Measurements from ENCODE around the gene ESRRG.

Gene ESRRG

DNA sequence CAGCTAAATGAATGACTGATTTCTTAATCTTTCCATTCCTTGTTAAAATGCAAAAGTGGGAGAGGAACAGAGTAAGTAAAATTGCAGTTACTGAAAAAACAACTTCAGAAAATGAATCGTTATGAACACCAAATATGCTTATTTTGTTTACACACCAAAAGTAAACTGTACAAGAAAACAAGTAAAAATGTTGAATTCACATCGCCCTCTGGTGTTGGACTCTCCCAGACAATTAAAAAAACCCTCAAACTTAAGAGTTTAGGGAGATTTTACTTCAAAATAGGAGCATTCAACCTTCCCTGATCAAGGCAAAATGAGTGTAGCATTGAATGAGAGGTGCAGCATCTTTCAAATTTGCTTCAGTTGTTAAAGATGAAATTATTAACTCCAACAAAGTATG lies 19.4 kb upstream of the ESRRG start:
- Histone ChIP-seq H3K27me3 (replicated peaks; ENCODE audit: control insufficient read depth, insufficient read depth, low read length, poor library complexity, severe bottlenecking) (no peaks in the 10 kb centered on the region), H3K4me3 (ENCODE audit: insufficient read depth, low read depth, low read length, poor library complexity, severe bottlenecking) (no peak overlapping the region), H3K4me1 (ENCODE audit: control insufficient read depth, insufficient read depth, low read length, poor library complexity, severe bottlenecking) (no peaks in the 10 kb centered on the region), H3K9me3 (ENCODE audit: control insufficient read depth, low read length) (no peaks in the 10 kb centered on the region), H3K36me3 (ENCODE audit: control insufficient read depth, insufficient read depth, low read length) (no peaks in the 10 kb centered on the region), H3K27ac (ENCODE audit: insufficient read depth, low read length, poor library complexity, severe bottlenecking) (no peak overlapping the region)
- no peak for DNase-seq

DNA sequence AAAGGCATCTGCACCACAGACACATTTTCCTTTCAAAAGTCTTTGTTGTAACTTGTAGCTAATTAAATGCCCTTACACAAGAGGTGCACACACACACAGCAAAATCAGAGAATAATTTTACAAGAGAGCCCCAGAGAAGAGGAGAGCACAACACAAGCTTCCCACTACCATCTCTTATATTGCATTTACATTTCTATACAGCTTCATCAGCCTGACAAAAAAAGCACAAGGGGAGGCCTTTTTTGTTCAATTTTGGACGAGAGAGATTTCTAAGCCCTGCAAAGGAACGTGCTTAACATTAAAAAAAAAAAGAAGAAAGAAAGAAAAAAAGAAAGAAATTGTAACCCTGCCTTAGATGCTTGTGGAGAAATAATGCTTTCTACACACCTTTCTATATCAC lies 17.1 kb upstream of the ESRRG start:
- Histone ChIP-seq H3K4me3 (ENCODE audit: insufficient read depth, low read depth, low read length, poor library complexity, severe bottlenecking) (no peak overlapping the region), H3K27me3 (replicated peaks; ENCODE audit: control insufficient read depth, insufficient read depth, low read length, poor library complexity, severe bottlenecking) (no peaks in the 10 kb centered on the region), H3K36me3 (ENCODE audit: control insufficient read depth, insufficient read depth, low read length) (no peaks in the 10 kb centered on the region), H3K27ac (ENCODE audit: insufficient read depth, low read length, poor library complexity, severe bottlenecking) (no peak overlapping the region), H3K4me1 (ENCODE audit: control insufficient read depth, insufficient read depth, low read length, poor library complexity, severe bottlenecking) (no peaks in the 10 kb centered on the region), H3K9me3 (ENCODE audit: control insufficient read depth, low read length) (no peaks in the 10 kb centered on the region)
- DNase-seq: no peak

DNA sequence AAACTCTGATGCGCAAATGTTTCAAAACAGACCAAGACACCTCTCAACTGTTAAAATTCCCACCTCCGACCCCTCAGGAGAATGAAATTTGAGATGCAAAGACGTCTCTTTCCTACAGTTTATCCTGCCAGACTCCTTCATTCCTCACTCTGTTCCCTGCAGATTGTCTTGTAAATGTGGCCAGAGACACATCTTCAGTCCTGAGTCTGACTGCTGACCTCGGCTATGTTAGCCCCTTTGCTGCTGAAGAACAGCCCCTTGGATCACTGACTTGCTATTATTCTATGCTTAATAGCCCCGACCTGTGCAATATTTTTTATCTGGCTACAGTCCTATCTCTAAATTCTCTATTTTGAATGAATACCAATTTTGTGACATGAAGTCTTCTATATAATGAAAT lies 16.6 kb upstream of the ESRRG start:
- Histone ChIP-seq H3K27me3 (replicated peaks; ENCODE audit: control insufficient read depth, insufficient read depth, low read length, poor library complexity, severe bottlenecking) (no peaks in the 10 kb centered on the region), H3K4me3 (ENCODE audit: insufficient read depth, low read depth, low read length, poor library complexity, severe bottlenecking) (no peak overlapping the region), H3K9me3 (ENCODE audit: control insufficient read depth, low read length) (no peaks in the 10 kb centered on the region), H3K4me1 (ENCODE audit: control insufficient read depth, insufficient read depth, low read length, poor library complexity, severe bottlenecking) (no peaks in the 10 kb centered on the region), H3K27ac (ENCODE audit: insufficient read depth, low read length, poor library complexity, severe bottlenecking) (no peak overlapping the region), H3K36me3 (ENCODE audit: control insufficient read depth, insufficient read depth, low read length) (no peaks in the 10 kb centered on the region)
- no peak for DNase-seq

DNA sequence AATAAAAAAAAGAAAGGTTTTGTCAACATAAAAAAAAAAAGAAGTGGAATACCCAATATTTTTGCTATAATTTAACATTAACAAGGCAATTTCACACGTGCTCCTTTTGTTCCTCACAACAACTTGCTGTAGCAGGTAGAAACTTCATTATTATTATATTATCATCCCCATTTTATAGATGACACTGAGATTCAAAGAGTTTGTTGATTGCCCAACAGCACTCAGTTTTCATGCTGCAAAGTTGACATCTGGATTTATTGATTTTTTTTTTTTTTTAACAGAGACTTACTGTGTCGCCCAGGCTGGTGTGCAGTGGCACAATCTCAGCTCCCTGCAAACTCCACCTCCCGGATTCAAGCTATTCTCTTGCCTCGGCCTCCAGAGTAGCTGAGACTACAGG lies 8.9 kb upstream of the ESRRG start:
- no peaks in the 10 kb centered on the region for H3K4me1 ChIP-seq (ENCODE audit: control insufficient read depth, insufficient read depth, low read length, poor library complexity, severe bottlenecking)
- H3K36me3 ChIP-seq (ENCODE audit: control insufficient read depth, insufficient read depth, low read length): no peaks in the 10 kb centered on the region
- no peaks in the 10 kb centered on the region for H3K27me3 ChIP-seq (replicated peaks; ENCODE audit: control insufficient read depth, insufficient read depth, low read length, poor library complexity, severe bottlenecking)
- H3K27ac ChIP-seq (ENCODE audit: insufficient read depth, low read length, poor library complexity, severe bottlenecking): no peak overlapping the region
- no peak overlapping the region for H3K4me3 ChIP-seq (ENCODE audit: insufficient read depth, low read depth, low read length, poor library complexity, severe bottlenecking)
- no peaks in the 10 kb centered on the region for H3K9me3 ChIP-seq (ENCODE audit: control insufficient read depth, low read length)
- DNase-seq: no peak

DNA sequence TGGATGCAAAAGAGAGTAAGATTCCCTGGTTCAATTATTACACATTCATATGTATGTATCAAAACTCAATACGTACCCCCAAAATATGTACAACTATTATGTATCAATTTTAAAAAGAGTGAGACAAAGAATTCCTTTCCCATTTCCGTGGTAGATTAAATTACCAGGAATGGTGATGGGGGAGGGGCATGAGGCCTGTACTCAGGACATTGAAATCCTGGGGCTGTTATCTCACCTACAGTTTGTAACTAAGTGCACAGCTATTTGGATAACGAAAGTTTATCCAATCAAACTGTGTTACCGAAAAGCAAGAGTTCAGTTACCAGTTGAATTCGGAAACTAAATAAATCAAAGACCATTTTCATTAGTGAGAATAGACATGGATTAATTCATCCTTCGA lies 8.3 kb upstream of the ESRRG start:
- Histone ChIP-seq H3K9me3 (ENCODE audit: control insufficient read depth, low read length) (no peaks in the 10 kb centered on the region), H3K27ac (ENCODE audit: insufficient read depth, low read length, poor library complexity, severe bottlenecking) (no peak overlapping the region), H3K27me3 (replicated peaks; ENCODE audit: control insufficient read depth, insufficient read depth, low read length, poor library complexity, severe bottlenecking) (no peaks in the 10 kb centered on the region), H3K36me3 (ENCODE audit: control insufficient read depth, insufficient read depth, low read length) (no peaks in the 10 kb centered on the region), H3K4me1 (ENCODE audit: control insufficient read depth, insufficient read depth, low read length, poor library complexity, severe bottlenecking) (no peaks in the 10 kb centered on the region), H3K4me3 (ENCODE audit: insufficient read depth, low read depth, low read length, poor library complexity, severe bottlenecking) (no peak overlapping the region)
- DNase-seq: no peak

DNA sequence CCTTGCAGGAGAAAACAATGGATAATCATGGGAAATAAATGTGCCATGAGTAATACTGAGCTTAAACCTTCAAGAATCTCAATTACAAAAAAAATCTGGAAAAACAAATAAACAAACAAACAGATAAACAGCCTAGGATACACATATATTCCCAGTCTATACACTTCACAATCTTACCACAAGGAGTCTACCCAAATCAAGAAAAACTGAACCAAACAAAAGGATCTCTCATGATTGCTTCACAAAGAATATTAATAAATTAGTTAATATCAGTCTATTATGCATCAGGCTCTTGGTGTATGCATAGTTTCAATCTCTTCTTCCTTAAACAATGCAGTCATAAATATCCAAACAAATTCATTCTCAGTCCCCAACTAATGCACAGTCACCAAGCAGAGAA lies 3.2 kb upstream of the ESRRG start:
- Histone ChIP-seq H3K27ac (ENCODE audit: insufficient read depth, low read length, poor library complexity, severe bottlenecking) (no peak overlapping the region), H3K4me1 (ENCODE audit: control insufficient read depth, insufficient read depth, low read length, poor library complexity, severe bottlenecking) (no peaks in the 10 kb centered on the region), H3K4me3 (ENCODE audit: insufficient read depth, low read depth, low read length, poor library complexity, severe bottlenecking) (no peak overlapping the region), H3K9me3 (ENCODE audit: control insufficient read depth, low read length) (no peaks in the 10 kb centered on the region), H3K27me3 (replicated peaks; ENCODE audit: control insufficient read depth, insufficient read depth, low read length, poor library complexity, severe bottlenecking) (no peaks in the 10 kb centered on the region), H3K36me3 (ENCODE audit: control insufficient read depth, insufficient read depth, low read length) (no peaks in the 10 kb centered on the region)
- DNase-seq: no peak

DNA sequence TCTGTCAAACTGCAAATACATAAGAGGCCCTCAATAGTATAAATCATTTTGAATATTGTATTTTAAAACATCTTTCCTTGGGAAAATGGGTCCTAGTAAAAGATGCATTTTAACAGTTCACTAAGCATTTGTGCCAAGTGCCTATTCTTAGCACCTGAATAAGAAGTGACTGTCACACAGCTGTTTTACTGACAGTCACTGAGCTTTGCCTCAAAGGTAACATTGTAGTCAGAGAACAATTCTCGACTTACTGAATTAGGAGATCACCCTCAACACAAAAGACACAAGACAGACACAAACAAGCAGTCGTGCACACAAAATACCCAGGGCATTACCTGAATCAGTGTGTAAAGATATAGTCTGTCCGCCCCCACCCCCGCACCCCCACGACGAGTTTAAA lies 408 bp downstream of the ESRRG start:
- no peak overlapping the region for H3K27ac ChIP-seq (ENCODE audit: insufficient read depth, low read length, poor library complexity, severe bottlenecking)
- H3K9me3 ChIP-seq (ENCODE audit: control insufficient read depth, low read length): no peaks in the 10 kb centered on the region
- H3K36me3 ChIP-seq (ENCODE audit: control insufficient read depth, insufficient read depth, low read length): no peaks in the 10 kb centered on the region
- H3K27me3 ChIP-seq (replicated peaks; ENCODE audit: control insufficient read depth, insufficient read depth, low read length, poor library complexity, severe bottlenecking): no peaks in the 10 kb centered on the region
- no peak overlapping the region for H3K4me3 ChIP-seq (ENCODE audit: insufficient read depth, low read depth, low read length, poor library complexity, severe bottlenecking)
- no peak for DNase-seq
- no peaks in the 10 kb centered on the region for H3K4me1 ChIP-seq (ENCODE audit: control insufficient read depth, insufficient read depth, low read length, poor library complexity, severe bottlenecking)

DNA sequence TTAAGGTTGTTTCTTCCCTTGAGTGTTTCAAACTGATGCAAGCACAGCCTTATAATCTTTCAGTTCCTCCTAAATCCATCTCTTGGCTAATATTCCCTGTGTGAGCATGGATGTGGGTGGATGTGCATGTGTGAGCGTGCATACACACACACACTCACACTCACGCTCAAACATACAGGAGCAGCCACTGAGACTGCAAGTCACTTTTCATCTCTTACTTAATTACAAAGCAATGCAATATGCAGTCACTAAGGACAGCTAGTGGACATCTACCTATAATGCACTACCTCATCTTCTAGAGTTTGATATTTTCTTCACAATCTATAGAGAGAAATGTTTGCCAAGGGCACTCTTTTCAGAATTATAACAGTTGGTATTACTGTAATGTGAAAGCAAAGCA lies 1.4 kb downstream of the ESRRG start:
- no peaks in the 10 kb centered on the region for H3K36me3 ChIP-seq (ENCODE audit: control insufficient read depth, insufficient read depth, low read length)
- H3K27me3 ChIP-seq (replicated peaks; ENCODE audit: control insufficient read depth, insufficient read depth, low read length, poor library complexity, severe bottlenecking): no peaks in the 10 kb centered on the region
- no peaks in the 10 kb centered on the region for H3K9me3 ChIP-seq (ENCODE audit: control insufficient read depth, low read length)
- no peak for DNase-seq
- no peaks in the 10 kb centered on the region for H3K4me1 ChIP-seq (ENCODE audit: control insufficient read depth, insufficient read depth, low read length, poor library complexity, severe bottlenecking)
- no peak overlapping the region for H3K27ac ChIP-seq (ENCODE audit: insufficient read depth, low read length, poor library complexity, severe bottlenecking)
- no peak overlapping the region for H3K4me3 ChIP-seq (ENCODE audit: insufficient read depth, low read depth, low read length, poor library complexity, severe bottlenecking)

DNA sequence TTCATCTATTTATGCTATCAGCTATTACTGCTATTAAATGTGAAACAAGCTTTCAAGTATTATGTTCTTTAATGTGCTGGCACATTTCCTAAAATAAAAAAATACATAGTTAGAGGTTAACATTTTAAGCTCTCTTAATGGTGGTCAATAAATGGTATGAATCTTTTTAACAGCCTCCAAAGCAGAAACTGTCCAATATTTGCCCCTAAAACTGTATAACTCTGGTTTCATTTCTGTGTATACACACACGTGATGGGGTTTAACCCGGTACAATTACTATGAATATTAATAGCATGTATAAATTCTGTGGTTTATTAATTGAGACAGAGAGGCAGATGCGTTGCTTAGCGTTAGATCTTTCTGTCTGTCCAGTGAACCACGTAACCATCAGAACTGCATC lies 2.2 kb downstream of the ESRRG start:
- Histone ChIP-seq H3K27me3 (replicated peaks; ENCODE audit: control insufficient read depth, insufficient read depth, low read length, poor library complexity, severe bottlenecking) (no peaks in the 10 kb centered on the region), H3K36me3 (ENCODE audit: control insufficient read depth, insufficient read depth, low read length) (no peaks in the 10 kb centered on the region), H3K9me3 (ENCODE audit: control insufficient read depth, low read length) (no peaks in the 10 kb centered on the region), H3K4me1 (ENCODE audit: control insufficient read depth, insufficient read depth, low read length, poor library complexity, severe bottlenecking) (no peaks in the 10 kb centered on the region), H3K27ac (ENCODE audit: insufficient read depth, low read length, poor library complexity, severe bottlenecking) (no peak overlapping the region), H3K4me3 (ENCODE audit: insufficient read depth, low read depth, low read length, poor library complexity, severe bottlenecking) (no peak overlapping the region)
- no peak for DNase-seq

DNA sequence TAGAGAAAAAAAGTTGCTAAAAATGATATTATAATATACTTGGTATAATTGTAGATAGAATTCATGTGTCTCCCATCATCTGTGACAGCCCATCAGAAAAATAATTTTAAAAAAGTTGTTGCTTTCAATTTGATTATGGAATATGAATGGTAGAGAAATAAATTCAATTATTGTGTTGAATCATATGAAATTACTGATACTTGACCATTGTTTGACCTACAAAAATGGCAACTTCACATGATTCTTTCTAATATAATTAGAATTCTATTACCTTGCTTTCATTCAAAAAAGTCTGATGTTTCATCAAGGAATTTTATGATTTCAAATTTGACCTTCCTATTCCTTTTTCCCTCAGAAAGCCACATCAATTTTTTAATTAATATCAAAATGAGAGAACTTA lies 11.5 kb downstream of the ESRRG start:
- Histone ChIP-seq H3K9me3 (ENCODE audit: control insufficient read depth, low read length) (no peaks in the 10 kb centered on the region), H3K27ac (ENCODE audit: insufficient read depth, low read length, poor library complexity, severe bottlenecking) (no peak overlapping the region), H3K4me3 (ENCODE audit: insufficient read depth, low read depth, low read length, poor library complexity, severe bottlenecking) (no peak overlapping the region), H3K36me3 (ENCODE audit: control insufficient read depth, insufficient read depth, low read length) (no peaks in the 10 kb centered on the region), H3K4me1 (ENCODE audit: control insufficient read depth, insufficient read depth, low read length, poor library complexity, severe bottlenecking) (no peaks in the 10 kb centered on the region), H3K27me3 (replicated peaks; ENCODE audit: control insufficient read depth, insufficient read depth, low read length, poor library complexity, severe bottlenecking) (no peaks in the 10 kb centered on the region)
- DNase-seq: no peak
